ENCODE results near the gene SMCO1.
"Not testable (repeated sequence)": the region's sequence is repeated elsewhere in the genome, so short reads cannot be mapped to it uniquely, and the experiment has no call there.

SMCO1 gene

DNA sequence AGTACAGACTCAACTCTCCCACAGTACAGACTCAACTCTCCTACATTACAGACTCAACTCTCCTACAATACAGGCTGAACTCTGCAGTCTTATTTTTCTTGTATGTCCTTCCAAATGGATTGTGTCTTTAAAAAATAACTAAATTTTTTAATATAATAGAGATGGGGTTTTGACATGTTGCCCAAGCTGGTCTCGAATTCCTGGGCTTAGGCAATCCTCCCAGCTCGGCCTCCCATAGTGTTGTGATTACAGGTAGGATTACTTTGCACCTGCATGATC is 51.7 kb downstream of the SMCO1 start:
- CTCF ChIA-PET: no interaction called here
- DNase-seq (ENCODE audit: extremely low spot score): no peak
- POLR2A ChIA-PET: no interaction called here
- TF ChIP-seq TARDBP (IDR thresholded peaks at IDR 0.05) (no peak), SUZ12 (IDR thresholded peaks at IDR 0.05) (no peak), HDGF (IDR thresholded peaks at IDR 0.05; ENCODE audit: borderline replicate concordance) (no peak), LEF1 (IDR thresholded peaks at IDR 0.05; ENCODE audit: borderline replicate concordance) (no peak)

DNA sequence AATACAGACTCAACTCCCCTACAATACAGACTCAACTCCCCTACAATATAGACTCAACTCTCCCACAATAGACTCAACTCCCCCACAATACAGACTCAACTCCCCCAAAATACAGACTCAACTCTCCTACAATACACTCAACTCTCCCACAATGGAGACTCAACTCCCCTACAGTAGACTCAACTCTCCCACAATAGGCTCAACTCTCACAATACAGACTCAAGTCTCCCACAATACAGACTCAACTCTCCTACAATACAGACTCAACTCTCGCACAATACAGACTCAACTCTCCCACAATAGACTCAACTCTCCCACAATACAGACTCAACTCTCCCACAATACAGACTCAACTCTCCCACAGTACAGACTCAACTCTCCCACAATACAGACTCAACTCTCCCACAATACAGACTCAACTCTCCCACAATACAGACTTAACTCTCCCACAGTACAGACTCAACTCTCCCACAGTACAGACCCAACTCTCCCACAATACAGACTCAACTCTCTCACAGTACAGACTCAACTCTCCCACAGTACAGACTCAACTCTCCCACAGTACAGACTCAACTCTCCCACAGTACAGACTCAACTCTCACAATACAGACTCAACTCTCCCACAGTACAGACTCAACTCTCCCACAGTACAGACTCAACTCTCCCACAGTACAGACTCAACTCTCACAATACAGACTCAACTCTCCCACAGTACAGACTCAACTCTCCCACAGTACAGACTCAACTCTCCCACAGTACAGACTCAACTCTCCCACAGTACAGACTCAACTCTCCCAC is 52.3 kb downstream of the SMCO1 start:
- CTCF ChIA-PET; POLR2A ChIA-PET; DNase-seq (ENCODE audit: extremely low spot score): not testable (repeated sequence)

DNA sequence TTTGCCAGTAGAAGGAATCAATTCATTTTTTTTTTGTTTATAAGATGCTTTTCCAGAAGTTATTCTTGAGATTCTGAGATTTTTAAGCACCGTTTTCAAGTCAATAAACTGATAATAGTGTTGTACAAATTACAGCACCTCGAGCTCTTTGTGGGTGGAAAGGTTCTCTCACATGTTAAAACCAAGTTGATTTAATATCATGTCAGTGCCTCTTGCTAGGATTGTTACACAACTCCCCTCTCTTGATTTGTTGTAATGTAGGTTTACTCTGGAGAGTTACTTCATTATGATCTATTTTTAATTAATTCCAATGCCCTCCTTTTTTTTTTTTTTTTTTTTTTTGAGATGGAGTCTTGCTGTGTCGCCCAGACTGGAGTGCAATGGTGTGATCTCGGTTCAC is 57.1 kb downstream of the SMCO1 start:
- ChIA-PET POLR2A (interaction anchor here (0.6 kb wide), 1 partner anchor 247 kb away, joined by 3 read pairs; the partner anchor contains the start of gene ZDHHC19), CTCF (interaction anchor here (0.6 to 0.7 kb wide), 4 partner anchors 10 to 159 kb away, joined by 3 to 5 read pairs (median 4); no protein-coding TSS in a partner anchor)
- DNase-seq (ENCODE audit: extremely low spot score): no peak
- TF ChIP-seq CTBP1 (IDR thresholded peaks at IDR 0.05; ENCODE audit: borderline replicate concordance): no peak
- TF ChIP-seq L3MBTL2 (conservative IDR thresholded peaks at IDR 0.05): no peak
- TF ChIP-seq SUZ12 (IDR thresholded peaks at IDR 0.05): no peak
- TF ChIP-seq SP1 (IDR thresholded peaks at IDR 0.05): no peak
- TF ChIP-seq FOXA1 (IDR thresholded peaks at IDR 0.05): no peak
- TF ChIP-seq ELF4 (IDR thresholded peaks at IDR 0.05): no peak
- TF ChIP-seq, protein P1, sequence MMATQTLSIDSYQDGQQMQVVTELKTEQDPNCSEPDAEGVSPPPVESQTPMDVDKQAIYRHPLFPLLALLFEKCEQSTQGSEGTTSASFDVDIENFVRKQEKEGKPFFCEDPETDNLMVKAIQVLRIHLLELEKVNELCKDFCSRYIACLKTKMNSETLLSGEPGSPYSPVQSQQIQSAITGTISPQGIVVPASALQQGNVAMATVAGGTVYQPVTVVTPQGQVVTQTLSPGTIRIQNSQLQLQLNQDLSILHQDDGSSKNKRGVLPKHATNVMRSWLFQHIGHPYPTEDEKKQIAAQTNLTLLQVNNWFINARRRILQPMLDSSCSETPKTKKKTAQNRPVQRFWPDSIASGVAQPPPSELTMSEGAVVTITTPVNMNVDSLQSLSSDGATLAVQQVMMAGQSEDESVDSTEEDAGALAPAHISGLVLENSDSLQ (IDR thresholded peaks at IDR 0.05): no peak
- TF ChIP-seq FOXM1 (IDR thresholded peaks at IDR 0.05; ENCODE audit: borderline replicate concordance): no peak

DNA sequence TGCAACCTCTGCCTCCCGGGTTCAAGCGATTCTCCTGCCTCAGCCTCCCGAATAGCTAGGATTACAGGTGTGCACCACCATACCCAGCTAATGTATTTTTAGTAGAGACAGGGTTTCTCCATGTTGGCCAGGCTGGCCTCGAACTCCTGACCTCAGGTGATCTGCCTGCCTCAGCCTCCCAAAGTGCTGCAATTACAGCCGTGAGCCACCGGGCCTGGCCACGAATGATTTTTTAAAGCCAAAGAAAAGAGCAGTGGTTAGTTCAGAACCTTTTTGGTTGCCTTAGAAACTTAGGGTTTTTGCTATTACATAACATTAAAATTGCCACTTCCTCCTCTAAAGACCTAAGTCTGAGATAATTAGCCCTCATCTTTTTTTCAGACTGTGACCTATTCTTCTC is 57.7 kb downstream of the SMCO1 start:
- CTCF ChIA-PET: interaction anchor here (0.6 to 0.7 kb wide), 4 partner anchors 9 to 134 kb away, joined by 3 to 5 read pairs (median 4); no protein-coding TSS in a partner anchor

More for the DNA sequence above, 57.7 kb downstream of the SMCO1 start:
- DNase-seq (ENCODE audit: extremely low spot score): not testable (repeated sequence)
- POLR2A ChIA-PET: interaction anchor here (0.6 kb wide), 1 partner anchor 247 kb away, joined by 3 read pairs; the partner anchor contains the start of gene ZDHHC19
